HL-60 (cell line): ENCODE measurements around the gene NAPEPLD.
"Not testable (repeated sequence)": the region's sequence is repeated elsewhere in the genome, so short reads cannot be mapped to it uniquely, and the experiment has no call there.

Source experiments
- DNase-seq, 2 experiments: peaks; one replicate each; pipeline ENCODE4 v3.0.0-alpha.2; 2010 to 2020; ENCODE audit warnings: low read depth in 1 of 2, low spot score in 1 of 2
- H3K27ac ChIP-seq: fragments of 250-450 bp; sonication (Bioruptor Pico); replicated peaks from 2 replicates; pipeline ENCODE4 v1.5.1; 2020; ENCODE audit warnings: mild to moderate bottlenecking, moderate library complexity
- H3K27me3 ChIP-seq: fragments of 250-450 bp; sonication (Bioruptor Pico); 2 replicates; pipeline ENCODE4 v1.5.1; 2021; ENCODE audit warnings: mild to moderate bottlenecking, moderate library complexity; ENCODE audit not compliant: insufficient read depth, poor library complexity, severe bottlenecking
- H3K4me3 ChIP-seq: replicated peaks from 2 replicates; pipeline ENCODE4 v1.5.1; 2011; ENCODE audit warnings: mild to moderate bottlenecking, control low read depth, low read length; ENCODE audit not compliant: insufficient read depth
- CTCF ChIP-seq: IDR thresholded peaks from one replicate; pipeline ENCODE4 v1.5.1; 2011; ENCODE audit warnings: low read length, control low read depth, inconsistent platforms; ENCODE audit not compliant: insufficient read depth
- GABPA ChIP-seq: IDR thresholded peaks from 2 replicates; pipeline ENCODE4 v1.6.1; 2012; ENCODE audit warnings: low read depth
- POLR2AphosphoS5 ChIP-seq: IDR thresholded peaks from 2 replicates; pipeline ENCODE4 v1.6.1; 2012; ENCODE audit warnings: low read depth
- SPI1 ChIP-seq: IDR thresholded peaks from 2 replicates; pipeline ENCODE4 v1.6.1; 2012; ENCODE audit warnings: low read depth, mild to moderate bottlenecking, borderline replicate concordance
- TF ChIP-seq, protein P1 (sequence below): IDR thresholded peaks from 2 replicates; pipeline ENCODE4 v1.6.1; 2012; ENCODE audit warnings: low read depth; ENCODE audit not compliant: insufficient replicate concordance

The NAPEPLD gene

GRCh38 chr7:103097041-103097440, 51.9 kb downstream of the NAPEPLD start:
- no peak for DNase-seq
- no peak overlapping the region for H3K4me3 ChIP-seq
- TF ChIP-seq CTCF (no peak), POLR2AphosphoS5 (no peak), GABPA (no peak), SPI1 (no peak)
- TF ChIP-seq, protein P1, sequence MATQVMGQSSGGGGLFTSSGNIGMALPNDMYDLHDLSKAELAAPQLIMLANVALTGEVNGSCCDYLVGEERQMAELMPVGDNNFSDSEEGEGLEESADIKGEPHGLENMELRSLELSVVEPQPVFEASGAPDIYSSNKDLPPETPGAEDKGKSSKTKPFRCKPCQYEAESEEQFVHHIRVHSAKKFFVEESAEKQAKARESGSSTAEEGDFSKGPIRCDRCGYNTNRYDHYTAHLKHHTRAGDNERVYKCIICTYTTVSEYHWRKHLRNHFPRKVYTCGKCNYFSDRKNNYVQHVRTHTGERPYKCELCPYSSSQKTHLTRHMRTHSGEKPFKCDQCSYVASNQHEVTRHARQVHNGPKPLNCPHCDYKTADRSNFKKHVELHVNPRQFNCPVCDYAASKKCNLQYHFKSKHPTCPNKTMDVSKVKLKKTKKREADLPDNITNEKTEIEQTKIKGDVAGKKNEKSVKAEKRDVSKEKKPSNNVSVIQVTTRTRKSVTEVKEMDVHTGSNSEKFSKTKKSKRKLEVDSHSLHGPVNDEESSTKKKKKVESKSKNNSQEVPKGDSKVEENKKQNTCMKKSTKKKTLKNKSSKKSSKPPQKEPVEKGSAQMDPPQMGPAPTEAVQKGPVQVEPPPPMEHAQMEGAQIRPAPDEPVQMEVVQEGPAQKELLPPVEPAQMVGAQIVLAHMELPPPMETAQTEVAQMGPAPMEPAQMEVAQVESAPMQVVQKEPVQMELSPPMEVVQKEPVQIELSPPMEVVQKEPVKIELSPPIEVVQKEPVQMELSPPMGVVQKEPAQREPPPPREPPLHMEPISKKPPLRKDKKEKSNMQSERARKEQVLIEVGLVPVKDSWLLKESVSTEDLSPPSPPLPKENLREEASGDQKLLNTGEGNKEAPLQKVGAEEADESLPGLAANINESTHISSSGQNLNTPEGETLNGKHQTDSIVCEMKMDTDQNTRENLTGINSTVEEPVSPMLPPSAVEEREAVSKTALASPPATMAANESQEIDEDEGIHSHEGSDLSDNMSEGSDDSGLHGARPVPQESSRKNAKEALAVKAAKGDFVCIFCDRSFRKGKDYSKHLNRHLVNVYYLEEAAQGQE: no peak
- no peaks in the 10 kb centered on the region for H3K27me3 ChIP-seq
- no peak overlapping the region for H3K27ac ChIP-seq

- not testable (repeated sequence) for H3K4me3 ChIP-seq, H3K27me3 ChIP-seq, DNase-seq, H3K27ac ChIP-seq
Observed at GRCh38 chr7:103095558-103095957, 53.3 kb downstream of the NAPEPLD start.

DNA sequence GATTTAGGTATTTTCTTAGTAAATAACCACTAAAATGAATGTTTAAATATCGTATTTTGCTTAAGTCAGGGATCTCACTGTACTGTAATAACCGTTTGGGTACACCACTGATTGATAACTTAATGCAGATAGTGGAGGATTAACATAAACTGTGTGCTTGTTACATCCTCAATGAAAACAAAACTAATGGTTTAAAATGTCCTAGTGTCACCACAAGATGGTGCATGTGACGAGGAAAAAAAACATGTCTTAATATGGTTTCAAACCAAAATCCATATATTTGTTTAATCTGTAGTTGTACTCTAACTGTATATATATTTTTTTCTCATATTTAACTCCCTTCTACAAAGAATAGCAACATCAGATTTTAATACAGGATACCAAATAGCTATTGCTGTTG, 54.8 kb downstream of the NAPEPLD start:
- no peak for TF ChIP-seq CTCF
- TF ChIP-seq SPI1: no peak
- H3K27me3 ChIP-seq: no peaks in the 10 kb centered on the region
- no peak for DNase-seq
- no peak overlapping the region for H3K27ac ChIP-seq
- no peak overlapping the region for H3K4me3 ChIP-seq

- Histone ChIP-seq H3K27ac (no peak overlapping the region), H3K27me3 (no peaks in the 10 kb centered on the region), H3K4me3 (no peak overlapping the region)
- TF ChIP-seq CTCF: no peak
- no peak for TF ChIP-seq SPI1
- no peak for TF ChIP-seq POLR2AphosphoS5
- TF ChIP-seq, protein P1: no peak
- TF ChIP-seq GABPA: no peak
- no peak for DNase-seq
Observed at GRCh38 chr7:103093429-103093828, 55.5 kb downstream of the NAPEPLD start.

- H3K27me3 ChIP-seq, DNase-seq, H3K4me3 ChIP-seq, H3K27ac ChIP-seq: not testable (repeated sequence)
Observed at GRCh38 chr7:103092321-103092720, 56.6 kb downstream of the NAPEPLD start.
